ENCODE data around the gene EHBP1L1. TPM values are rescaled to one million over a fixed set of nuclear protein-coding genes. Genes with fewer than 3 reads are reported as not detected.

EHBP1L1 gene
- polyA plus RNA-seq, 2 of the 4 experiments (the other 2 are of a cell fraction), result 11.6 to 43.8 TPM

GRCh38 chr11:65569973-65570918 lies 5.6 kb upstream of the EHBP1L1 start, which contains the start of gene ZNRD2:
ZNRD2 (plus strand) TSS chr11:65570477; CDS start chr11:65570492, 15 bp downstream.
- Histone ChIP-seq H3K9me3 (no peaks in the 10 kb centered on the region), H3K4me3 (peak within 1 kb of the TSS; percentile 81), H3K4me1 (peaks cover 49% of the 10 kb centered on the region), H3K4me2 (peak within 1 kb of the TSS; percentile 97), H3K27ac (peak within 1 kb of the TSS; percentile 83 to 98)
- under 1% methylated on average over 76 of the region's 89 CpGs for WGBS (ENCODE audit: missing lambda C conversion rate)
- ChIA-PET POLR2A (interaction anchor here (0.7 to 3.6 kb wide), 11 partner anchors 10 to 149 kb away, joined by 3 to 51 read pairs (median 4); partner anchors contain the start of genes LTBP3, PCNX3, RELA and SCYL1), CTCF (interaction anchor here (0.6 to 16.3 kb wide), 12 partner anchors 9 to 452 kb away, joined by 3 to 393 read pairs (median 6); partner anchors contain the start of genes KCNK7, LTBP3 and SCYL1)
- ATAC-seq (peak; percentile 72 to 86), DNase-seq (ENCODE audit: low read depth in 1 of 2, low spot score in 1 of 2) (peak; percentile 96 to 99), FAIRE-seq (peak; percentile 77)
- TF ChIP-seq HDAC2 (IDR thresholded peaks at IDR 0.05) (peak; percentile 84; the same call in 1 of the 2 replicates), USF2 (IDR thresholded peaks at IDR 0.05) (no peak), MAX (IDR thresholded peaks at IDR 0.05) (peak; percentile 85), KDM5A (IDR thresholded peaks at IDR 0.05) (peak; percentile 97), CTCF (IDR thresholded peaks at IDR 0.05) (peak; percentile 66), GATA3 (IDR thresholded peaks at IDR 0.05; ENCODE audit: borderline replicate concordance) (peak; percentile 19), ZC3H11A (IDR thresholded peaks at IDR 0.05) (no peak), RAD21 (conservative IDR thresholded peaks at IDR 0.05 in 1 of 2, IDR thresholded peaks at IDR 0.05 in 1 of 2) (peak; percentile 56 to 67), EP300 (IDR thresholded peaks at IDR 0.05) (0 out of 5 replicates have a peak, but pooled peaks of 1 of the 2 experiments have one; percentile 26), RFX5 (IDR thresholded peaks at IDR 0.05) (no peak), SMC3 (IDR thresholded peaks at IDR 0.05) (peak; percentile 71), JUN (IDR thresholded peaks at IDR 0.05) (peak; percentile 52 to 86), MYC (IDR thresholded peaks at IDR 0.05; ENCODE audit: borderline replicate concordance, low read length) (peak; percentile 61), BCL3 (IDR thresholded peaks at IDR 0.05) (peak; percentile 60; the same call in 2 of the 3 replicates), ZFP36 (IDR thresholded peaks at IDR 0.05; ENCODE audit: borderline replicate concordance, partially characterized antibody) (no peak), POLR2A (IDR thresholded peaks at IDR 0.05; ENCODE audit: low read length) (peak; percentile 62), E2F6 (IDR thresholded peaks at IDR 0.05; ENCODE audit: borderline replicate concordance, low read depth) (0 out of 2 replicates have a peak, but pooled peaks have one; percentile 46)

GRCh38 chr11:65571420-65571819 lies 4.4 kb upstream of the EHBP1L1 start:
- no peak for ATAC-seq
- no peak for DNase-seq (ENCODE audit: low read depth in 1 of 2, low spot score in 1 of 2)
- no peak for FAIRE-seq
- peak overlapping the region; percentile 97 for H3K4me2 ChIP-seq
- no peaks in the 10 kb centered on the region for H3K9me3 ChIP-seq
- ChIA-PET CTCF (interaction anchor here (0.6 to 16.3 kb wide), 20 partner anchors 10 to 451 kb away, joined by 3 to 393 read pairs (median 6); partner anchors contain the start of genes KCNK7, LTBP3, MAP3K11 and MUS81), POLR2A (interaction anchor here (0.6 to 3.6 kb wide), 5 partner anchors 11 to 92 kb away, joined by 5 to 51 read pairs (median 7); partner anchors contain the start of genes LTBP3 and RELA)
- 80% methylated on average over 9 of the region's 9 CpGs for WGBS (ENCODE audit: missing lambda C conversion rate)
- H3K4me1 ChIP-seq, result peaks cover 48% of the 10 kb centered on the region
- peak overlapping the region; percentile 81 for H3K4me3 ChIP-seq
- H3K27ac ChIP-seq, result peak overlapping the region; percentile 80 to 98; a peak in 4 of 6 replicates
- no peak for TF ChIP-seq ZC3H11A (IDR thresholded peaks at IDR 0.05)
- no peak for TF ChIP-seq CEBPB (IDR thresholded peaks at IDR 0.05)
- no peak for TF ChIP-seq E2F6 (IDR thresholded peaks at IDR 0.05; ENCODE audit: borderline replicate concordance, low read depth)
- TF ChIP-seq MAZ (IDR thresholded peaks at IDR 0.05; ENCODE audit: borderline replicate concordance, low read depth, low read length), result no peak
- no peak for TF ChIP-seq HDAC2 (IDR thresholded peaks at IDR 0.05)
- no peak for TF ChIP-seq RCOR1 (IDR thresholded peaks at IDR 0.05; ENCODE audit: low read depth, low read length)
- TF ChIP-seq EHF (CRISPR knock-in tag; IDR thresholded peaks at IDR 0.05), result no peak
- no peak for TF ChIP-seq NR3C1 (IDR thresholded peaks at IDR 0.05)
- TF ChIP-seq FOSL2 (IDR thresholded peaks at IDR 0.05), result no peak
- no peak for TF ChIP-seq FOSL2 (CRISPR knock-in tag; IDR thresholded peaks at IDR 0.05)
- no peak for TF ChIP-seq POLR2A (IDR thresholded peaks at IDR 0.05; ENCODE audit: low read length)
- TF ChIP-seq SMC3 (IDR thresholded peaks at IDR 0.05), result no peak
- no peak for TF ChIP-seq SREBF2 (IDR thresholded peaks at IDR 0.05)
- no peak for TF ChIP-seq HOXA7 (CRISPR knock-in tag; IDR thresholded peaks at IDR 0.05)
- TF ChIP-seq JUNB (IDR thresholded peaks at IDR 0.05), result no peak

All from A549 (cell line).